HG03558 (cell line): ENCODE results near the gene APBA2.

Experiments used
- ATAC-seq: cut with Tn5 transposase; IDR thresholded peaks from one replicate; pipeline ENCODE4 v1.9.1; 2021; ENCODE audit warnings: moderate number of reproducible peaks; ENCODE audit not compliant: unreplicated experiment; ENCODE audit errors: extremely low read depth

The APBA2 gene

GRCh38 chr15:29134641-29135308, 249.0 kb downstream of the APBA2 start:
- no peak for ATAC-seq

- ATAC-seq = no peak
Measured at GRCh38 chr15:29135309-29135657, 249.5 kb downstream of the APBA2 start.

GRCh38 chr15:29135702-29136646, 250.2 kb downstream of the APBA2 start:
- no peak for ATAC-seq

GRCh38 chr15:29138260-29138659, 252.5 kb downstream of the APBA2 start:
- no peak for ATAC-seq

GRCh38 chr15:29139072-29139471, 253.3 kb downstream of the APBA2 start:
- ATAC-seq = no peak

GRCh38 chr15:29139540-29140459, 254.0 kb downstream of the APBA2 start:
- no peak for ATAC-seq

GRCh38 chr15:29140475-29141307, 254.9 kb downstream of the APBA2 start:
- ATAC-seq = no peak

GRCh38 chr15:29141308-29142128, 255.7 kb downstream of the APBA2 start:
- ATAC-seq = no peak

- ATAC-seq = no peak
Measured at GRCh38 chr15:29142129-29142747, 256.5 kb downstream of the APBA2 start.

- no peak for ATAC-seq
Measured at GRCh38 chr15:29143293-29143692, 257.5 kb downstream of the APBA2 start.

- no peak for ATAC-seq
Measured at GRCh38 chr15:29143909-29144635, 258.3 kb downstream of the APBA2 start.

GRCh38 chr15:29149738-29150075, 263.9 kb downstream of the APBA2 start:
- no peak for ATAC-seq

- ATAC-seq = no peak
Measured at GRCh38 chr15:29150515-29151483, 265.0 kb downstream of the APBA2 start.

GRCh38 chr15:29151484-29151857, 265.7 kb downstream of the APBA2 start:
- no peak for ATAC-seq

GRCh38 chr15:29156521-29156920, 270.7 kb downstream of the APBA2 start:
- no peak for ATAC-seq

GRCh38 chr15:29159771-29160455, 274.1 kb downstream of the APBA2 start:
- no peak for ATAC-seq
